Raji (cell line): Measurements from ENCODE around the gene ANK3.

Source experiments
- POLR2A ChIP-seq: IDR thresholded peaks from 2 replicates; pipeline ENCODE4 v1.6.1; 2011; ENCODE audit warnings: low read depth, low read length, control low read depth; ENCODE audit not compliant: insufficient read depth

The ANK3 gene

GRCh38 chr10:60044971-60045370 lies 344.7 kb downstream of the ANK3 start:
- TF ChIP-seq POLR2A, result no peak

DNA sequence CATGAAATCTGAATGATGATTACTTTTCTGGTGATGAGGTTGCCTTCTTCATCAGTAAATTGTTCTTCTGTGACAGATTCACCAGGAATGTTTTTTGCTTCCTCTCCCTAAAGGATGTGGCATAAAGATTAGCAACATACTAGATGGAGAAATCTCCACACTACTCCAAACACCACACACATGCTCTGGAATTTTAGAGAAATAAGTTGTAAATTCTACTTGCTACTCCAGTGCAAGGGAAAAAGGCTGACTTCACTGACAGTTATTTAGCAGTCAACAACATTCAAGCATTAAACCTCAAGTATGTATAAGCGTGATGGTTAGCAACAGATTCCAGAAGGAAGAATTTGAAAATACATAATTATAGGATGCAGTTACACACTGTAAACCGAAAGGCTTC lies 345.4 kb downstream of the ANK3 start:
- no peak for TF ChIP-seq POLR2A

DNA sequence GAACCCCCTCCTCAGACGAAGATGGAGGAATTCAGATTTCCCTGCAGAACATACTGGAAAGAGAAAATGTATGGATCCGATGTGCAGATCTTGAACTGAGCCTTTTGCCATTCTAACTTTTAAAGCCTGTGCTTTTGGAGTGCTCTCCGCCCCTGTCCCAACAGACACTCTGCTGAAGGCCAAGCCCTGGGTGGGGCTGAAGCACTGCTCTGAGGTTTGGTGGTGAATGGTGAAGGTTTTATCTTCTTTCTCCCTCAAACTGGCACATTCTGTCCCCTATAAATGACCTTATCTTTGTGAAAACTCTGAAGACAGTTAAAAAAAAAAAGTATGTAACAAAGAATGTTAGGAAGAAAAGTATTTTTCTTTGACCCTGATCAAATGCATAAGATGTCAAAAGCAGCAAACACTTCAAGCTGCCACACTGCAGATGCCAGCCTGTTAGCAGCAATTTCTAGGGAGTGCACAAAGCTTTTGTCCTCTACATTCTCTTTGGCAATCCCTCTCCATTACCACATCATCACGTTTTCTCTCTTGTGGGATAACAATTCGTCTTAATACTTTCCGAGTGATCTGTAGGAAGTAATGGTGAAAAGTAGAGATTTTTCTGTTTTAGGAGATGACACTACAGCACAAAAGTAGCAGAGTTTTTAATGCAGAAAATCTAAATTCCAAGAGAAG lies 346.0 kb downstream of the ANK3 start:
- no peak for TF ChIP-seq POLR2A

GRCh38 chr10:60042914-60043313 lies 346.8 kb downstream of the ANK3 start:
- TF ChIP-seq POLR2A, result no peak

GRCh38 chr10:60042262-60042661 lies 347.4 kb downstream of the ANK3 start:
- no peak for TF ChIP-seq POLR2A

- no peak for TF ChIP-seq POLR2A
Observed at GRCh38 chr10:60041489-60042133, 348.1 kb downstream of the ANK3 start.

- no peak for TF ChIP-seq POLR2A
Observed at GRCh38 chr10:60040014-60040662, 349.5 kb downstream of the ANK3 start.

- no peak for TF ChIP-seq POLR2A
Observed at GRCh38 chr10:60035984-60036383, 353.7 kb downstream of the ANK3 start.

GRCh38 chr10:60032723-60033122 lies 357.0 kb downstream of the ANK3 start:
- TF ChIP-seq POLR2A, result no peak

- no peak for TF ChIP-seq POLR2A
Observed at GRCh38 chr10:60031664-60032063, 358.0 kb downstream of the ANK3 start.

DNA sequence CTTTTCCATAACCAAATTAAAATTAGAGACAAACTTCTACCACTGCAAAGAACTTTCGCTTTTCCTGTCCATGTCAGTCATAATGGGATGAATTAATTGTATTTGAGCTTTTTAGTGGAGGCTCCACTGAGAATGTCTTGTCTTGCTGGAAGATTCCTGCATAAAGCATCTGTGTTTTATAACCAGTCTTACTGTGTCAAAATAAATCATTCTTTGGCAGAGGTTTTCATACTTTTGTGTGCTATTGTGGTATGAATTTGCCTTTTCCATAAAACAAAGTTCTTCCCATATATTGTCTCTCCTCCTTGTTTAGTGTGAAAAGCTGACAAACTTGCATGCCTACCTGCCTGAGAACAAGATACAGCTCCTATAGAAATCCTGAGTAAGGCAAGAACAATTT lies 358.5 kb downstream of the ANK3 start:
- no peak for TF ChIP-seq POLR2A

- no peak for TF ChIP-seq POLR2A
Observed at GRCh38 chr10:60029475-60029874, 360.2 kb downstream of the ANK3 start.

DNA sequence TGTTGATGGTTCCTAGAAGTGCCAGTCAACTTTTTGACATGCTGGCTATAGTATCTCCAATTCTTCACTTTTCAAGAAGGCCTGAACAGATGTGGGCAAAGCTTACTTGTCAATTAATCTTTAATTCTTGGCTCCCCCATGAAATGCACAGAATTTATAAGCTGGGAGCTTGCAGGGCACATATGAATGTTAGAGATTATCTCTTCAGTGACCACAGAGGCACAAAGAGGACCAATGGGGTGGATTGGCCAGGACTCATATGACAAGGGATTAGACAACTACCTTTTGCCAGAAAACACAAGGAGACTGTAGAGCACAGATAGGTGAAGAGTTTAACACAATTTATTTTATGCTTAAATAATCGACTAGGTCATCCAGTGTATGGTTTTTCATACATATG lies 361.6 kb downstream of the ANK3 start:
- no peak for TF ChIP-seq POLR2A

- TF ChIP-seq POLR2A, result no peak
Observed at GRCh38 chr10:60025279-60025678, 364.4 kb downstream of the ANK3 start.

DNA sequence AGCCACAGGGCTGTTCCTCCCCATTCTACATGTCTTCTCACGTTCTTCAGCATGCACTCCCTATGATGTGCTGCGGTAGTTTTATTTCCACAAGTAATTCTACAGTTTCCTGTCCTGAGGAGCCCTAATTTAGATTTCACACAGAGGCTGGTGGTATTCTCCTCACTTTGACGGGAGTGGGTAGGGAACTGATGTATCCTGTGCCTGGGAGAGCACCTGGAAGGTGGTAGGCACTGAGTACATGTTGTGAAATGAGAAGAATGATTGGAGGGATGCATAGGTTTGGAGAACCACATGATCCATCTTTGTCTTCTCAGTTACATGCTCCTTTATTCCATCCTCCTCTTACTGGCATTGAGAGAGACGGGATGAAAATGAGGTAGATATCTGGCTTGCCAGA lies 365.2 kb downstream of the ANK3 start:
- no peak for TF ChIP-seq POLR2A

DNA sequence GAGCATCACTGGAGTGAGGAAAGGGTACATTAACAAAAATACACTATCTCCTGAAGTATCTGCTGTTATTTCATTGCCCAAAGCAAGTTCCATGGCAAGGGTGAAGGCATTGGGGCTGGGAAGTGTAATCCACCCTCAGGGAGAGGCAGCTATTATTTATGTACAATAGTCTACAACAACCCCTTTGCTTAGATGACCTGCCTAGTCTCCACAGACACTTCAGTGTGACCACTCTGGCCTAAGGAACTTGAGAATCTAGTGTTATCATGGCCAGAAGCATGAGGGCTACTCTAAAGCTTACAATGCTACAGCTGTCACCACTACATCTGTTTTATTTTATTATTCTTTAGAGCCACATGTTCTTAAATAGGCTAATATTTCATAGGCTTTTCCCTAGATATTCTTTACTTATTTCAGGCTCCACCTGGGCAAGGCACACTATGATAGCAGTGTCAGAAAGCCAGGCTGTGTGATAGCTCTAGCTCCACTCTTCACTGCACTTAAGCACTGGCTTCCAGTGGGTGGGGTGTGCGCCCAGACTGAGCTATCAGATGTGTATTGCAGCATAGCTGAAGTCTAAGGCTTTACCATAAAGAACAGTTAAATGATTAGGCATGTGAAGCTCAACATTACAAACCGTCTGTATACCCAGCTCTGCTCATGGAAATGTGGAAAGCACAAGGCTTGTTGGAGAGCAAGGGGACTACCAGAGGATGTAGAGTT lies 366.4 kb downstream of the ANK3 start:
- TF ChIP-seq POLR2A, result no peak
